AG04450 (cell line): ENCODE measurements around the gene GPC4. TPM values are rescaled to one million over a fixed set of nuclear protein-coding genes. Genes with fewer than 3 reads are reported as not detected.

Experiments used
- CTCF ChIA-PET: fragments of 300-600, 350-600 bp; formaldehyde crosslinking; extraction: SDS; loops from one replicate; lab custom pipeline; 2022; ENCODE audit warnings: antibody characterized with exemption, inconsistent platforms; lab: Charles Lee
- POLR2A ChIA-PET: fragments of 350-600 bp; formaldehyde crosslinking; extraction: SDS; loops from one replicate; lab custom pipeline; 2021; ENCODE audit warnings: antibody characterized with exemption, inconsistent platforms; lab: Yijun Ruan, JAX
- DNase-seq: peaks from one replicate; pipeline ENCODE4 v3.0.0-alpha.2; 2011; ENCODE audit warnings: low read depth, low spot score
- H3K27ac ChIP-seq: one replicate; pipeline ENCODE4 v1.5.1; 2012; ENCODE audit warnings: low read depth, low read length, control low read depth
- H3K27me3 ChIP-seq: one replicate; pipeline ENCODE4 v1.6.0; 2012; ENCODE audit warnings: low read length; ENCODE audit not compliant: control insufficient read depth, insufficient read depth
- H3K4me3 ChIP-seq: 2 replicates; pipeline ENCODE4 v1.5.1; 2011; ENCODE audit warnings: mild to moderate bottlenecking, low read depth, low read length, control low read depth
- H3K9me3 ChIP-seq: 2 replicates; pipeline ENCODE4 v1.5.1; 2012; ENCODE audit warnings: low read length; ENCODE audit not compliant: control insufficient read depth, insufficient read depth
- polyA minus RNA-seq: library from RNA; depleted of rRNA, polyadenylated mRNA; stranded (reverse); fragments of >200 nt; gene quantifications from 2 replicates; pipeline ENCODE4 v1.2.3, GENCODE V29; 2011; rRNA and poly(A)+ RNA removed
- polyA plus RNA-seq: library from polyadenylated mRNA; depleted of rRNA; stranded (reverse); fragments of >200 nt; gene quantifications from 2 replicates; pipeline ENCODE4 v1.2.3, GENCODE V29; 2011; rRNA removed
- TF ChIP-seq, protein P1 (sequence below): IDR thresholded peaks from 2 replicates; pipeline ENCODE4 v1.5.1; 2011; ENCODE audit warnings: low read depth, low read length, control low read depth, inconsistent platforms

The GPC4 gene
- polyA plus RNA-seq = 0.04 and 0.06 TPM in 2 replicates
- 0.05 and 0.09 TPM in 2 replicates for polyA minus RNA-seq

DNA sequence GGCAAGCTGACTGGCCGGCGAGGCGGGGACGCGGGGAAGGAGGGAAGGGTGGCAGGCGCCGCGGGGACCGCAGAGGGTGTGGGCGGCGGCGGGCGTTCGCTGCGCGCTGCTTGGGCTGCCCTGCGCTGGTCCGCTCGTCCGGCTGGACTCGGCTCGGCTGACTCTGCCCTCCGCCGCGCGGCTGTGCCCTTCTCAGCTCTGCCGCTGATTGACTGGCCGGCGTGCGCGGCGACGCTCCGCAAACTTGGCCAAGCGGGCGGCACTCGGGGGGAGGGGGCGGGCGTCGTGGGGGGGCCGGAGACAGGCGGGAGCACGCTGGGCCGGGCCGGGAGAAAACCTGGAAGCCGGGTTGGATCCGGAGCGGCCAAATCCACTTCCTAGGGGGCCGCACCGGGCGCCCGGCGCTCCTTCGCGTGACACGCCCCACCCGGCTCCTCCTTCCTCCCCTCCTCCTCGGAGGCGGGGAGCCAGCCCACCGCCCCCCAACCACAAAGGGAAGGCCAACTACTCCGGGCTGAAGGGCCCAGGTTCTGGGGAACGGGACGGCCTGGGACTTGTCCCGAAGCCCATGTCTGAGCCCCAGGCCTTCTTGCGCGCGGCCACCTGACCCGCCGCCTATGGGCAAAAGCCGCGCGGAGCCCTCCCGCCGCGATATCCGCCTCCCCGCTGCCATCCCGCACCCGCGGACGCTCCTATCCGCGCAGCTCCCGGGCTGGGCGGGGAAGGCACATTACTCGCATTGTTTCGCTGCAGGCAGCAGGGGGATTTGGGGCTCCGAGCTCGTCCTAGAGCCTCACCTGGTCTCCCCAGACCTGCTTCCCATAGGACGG lies at the start of gene GPC4:
TSS of gene GPC4 (minus strand) at position 214 of the 830 bp plus-strand sequence. CDS start 524 bp downstream, outside the sequence.
- H3K27ac ChIP-seq = no peak within 1 kb of the TSS
- H3K9me3 ChIP-seq = no peaks in the 10 kb centered on the region; the same call in 1 of the 2 replicates
- POLR2A ChIA-PET = no interaction called here
- no peak within 1 kb of the TSS for H3K4me3 ChIP-seq
- CTCF ChIA-PET = no interaction called here
- H3K27me3 ChIP-seq = peaks cover 5% of the 10 kb centered on the region
- TF ChIP-seq, protein P1, sequence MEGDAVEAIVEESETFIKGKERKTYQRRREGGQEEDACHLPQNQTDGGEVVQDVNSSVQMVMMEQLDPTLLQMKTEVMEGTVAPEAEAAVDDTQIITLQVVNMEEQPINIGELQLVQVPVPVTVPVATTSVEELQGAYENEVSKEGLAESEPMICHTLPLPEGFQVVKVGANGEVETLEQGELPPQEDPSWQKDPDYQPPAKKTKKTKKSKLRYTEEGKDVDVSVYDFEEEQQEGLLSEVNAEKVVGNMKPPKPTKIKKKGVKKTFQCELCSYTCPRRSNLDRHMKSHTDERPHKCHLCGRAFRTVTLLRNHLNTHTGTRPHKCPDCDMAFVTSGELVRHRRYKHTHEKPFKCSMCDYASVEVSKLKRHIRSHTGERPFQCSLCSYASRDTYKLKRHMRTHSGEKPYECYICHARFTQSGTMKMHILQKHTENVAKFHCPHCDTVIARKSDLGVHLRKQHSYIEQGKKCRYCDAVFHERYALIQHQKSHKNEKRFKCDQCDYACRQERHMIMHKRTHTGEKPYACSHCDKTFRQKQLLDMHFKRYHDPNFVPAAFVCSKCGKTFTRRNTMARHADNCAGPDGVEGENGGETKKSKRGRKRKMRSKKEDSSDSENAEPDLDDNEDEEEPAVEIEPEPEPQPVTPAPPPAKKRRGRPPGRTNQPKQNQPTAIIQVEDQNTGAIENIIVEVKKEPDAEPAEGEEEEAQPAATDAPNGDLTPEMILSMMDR = no peak
- DNase-seq = no peak

DNA sequence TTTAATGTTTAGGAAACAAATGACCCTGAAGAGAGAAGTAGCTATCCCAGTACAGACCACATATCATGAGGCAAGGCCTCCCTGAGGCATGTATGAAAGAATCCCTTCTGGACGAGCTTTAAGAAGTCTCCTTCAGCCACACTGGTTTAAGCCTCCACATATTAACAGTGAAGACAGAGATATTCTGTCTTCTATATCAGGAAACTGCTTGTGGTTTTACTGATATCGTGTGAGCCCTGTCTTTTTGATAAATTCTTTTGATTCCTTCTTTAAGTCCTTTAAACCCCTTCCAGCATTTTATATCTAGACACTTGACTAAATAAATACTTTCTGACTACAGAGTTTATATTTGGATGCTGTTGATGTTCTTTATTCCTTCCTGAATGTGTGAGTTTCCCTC lies 45.9 kb upstream of the GPC4 start:
- no peaks in the 10 kb centered on the region for H3K9me3 ChIP-seq
- no peaks in the 10 kb centered on the region for H3K27me3 ChIP-seq
- ChIA-PET POLR2A (no interaction called here), CTCF (no interaction called here)
- DNase-seq = no peak
- no peak overlapping the region for H3K27ac ChIP-seq
- H3K4me3 ChIP-seq = no peak overlapping the region
- TF ChIP-seq, protein P1 = no peak

GRCh38 chrX:133454924-133455323 lies 39.6 kb upstream of the GPC4 start:
- Histone ChIP-seq H3K9me3 (no peaks in the 10 kb centered on the region), H3K27me3 (no peaks in the 10 kb centered on the region), H3K27ac (no peak overlapping the region), H3K4me3 (no peak overlapping the region)
- TF ChIP-seq, protein P1 = no peak
- POLR2A ChIA-PET = no interaction called here
- no peak for DNase-seq
- CTCF ChIA-PET = no interaction called here

DNA sequence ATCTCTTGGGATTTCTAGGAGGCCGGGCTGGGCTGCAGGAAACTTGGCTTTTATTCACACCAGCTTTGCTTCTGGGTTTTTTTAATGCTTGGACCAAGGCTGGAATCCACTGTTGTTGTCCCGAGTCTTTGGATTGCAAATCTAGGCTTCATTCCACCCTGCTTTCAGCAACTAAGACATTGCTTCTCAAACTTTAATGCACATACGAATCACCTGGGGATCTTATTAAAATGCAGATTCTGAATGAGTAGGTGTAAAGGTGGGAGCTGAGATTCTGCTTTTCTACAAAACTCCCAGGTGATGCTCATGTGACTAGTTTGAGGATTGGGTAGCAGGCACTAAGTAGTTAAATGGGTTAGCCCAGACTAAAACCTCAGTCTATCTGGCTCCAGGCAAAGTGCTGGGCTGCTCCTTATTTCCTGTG lies 39.2 kb upstream of the GPC4 start:
- TF ChIP-seq, protein P1 = no peak
- CTCF ChIA-PET = no interaction called here
- POLR2A ChIA-PET = no interaction called here

GRCh38 chrX:133448512-133449076 lies 33.3 kb upstream of the GPC4 start:
- TF ChIP-seq, protein P1 = no peak
- Histone ChIP-seq H3K27ac (no peak overlapping the region), H3K27me3 (no peaks in the 10 kb centered on the region), H3K4me3 (no peak overlapping the region), H3K9me3 (no peaks in the 10 kb centered on the region)
- ChIA-PET CTCF (no interaction called here), POLR2A (no interaction called here)
- DNase-seq = no peak

More for the DNA sequence above, 39.2 kb upstream of the GPC4 start:
- H3K4me3 ChIP-seq = no peak overlapping the region
- no peaks in the 10 kb centered on the region for H3K27me3 ChIP-seq
- DNase-seq = no peak
- H3K27ac ChIP-seq = no peak overlapping the region
- H3K9me3 ChIP-seq = no peaks in the 10 kb centered on the region
